ENCODE measurements around the gene PRTG. TPM values are rescaled to one million over a fixed set of nuclear protein-coding genes. Genes with fewer than 3 reads are reported as not detected.

Gene PRTG
- total and polyA plus RNA-seq, 9 of the 15 experiments (the other 6 are each of a cell fraction or from before 2014, with no cell fraction given), result under 0.01 to 0.14 (median 0.06) TPM; not detected in 1

- TF ChIP-seq, protein P1, sequence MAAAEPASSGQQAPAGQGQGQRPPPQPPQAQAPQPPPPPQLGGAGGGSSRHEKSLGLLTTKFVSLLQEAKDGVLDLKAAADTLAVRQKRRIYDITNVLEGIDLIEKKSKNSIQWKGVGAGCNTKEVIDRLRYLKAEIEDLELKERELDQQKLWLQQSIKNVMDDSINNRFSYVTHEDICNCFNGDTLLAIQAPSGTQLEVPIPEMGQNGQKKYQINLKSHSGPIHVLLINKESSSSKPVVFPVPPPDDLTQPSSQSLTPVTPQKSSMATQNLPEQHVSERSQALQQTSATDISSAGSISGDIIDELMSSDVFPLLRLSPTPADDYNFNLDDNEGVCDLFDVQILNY (CRISPR knock-in tag; IDR thresholded peaks at IDR 0.05), result no peak
- TF ChIP-seq, protein P2, sequence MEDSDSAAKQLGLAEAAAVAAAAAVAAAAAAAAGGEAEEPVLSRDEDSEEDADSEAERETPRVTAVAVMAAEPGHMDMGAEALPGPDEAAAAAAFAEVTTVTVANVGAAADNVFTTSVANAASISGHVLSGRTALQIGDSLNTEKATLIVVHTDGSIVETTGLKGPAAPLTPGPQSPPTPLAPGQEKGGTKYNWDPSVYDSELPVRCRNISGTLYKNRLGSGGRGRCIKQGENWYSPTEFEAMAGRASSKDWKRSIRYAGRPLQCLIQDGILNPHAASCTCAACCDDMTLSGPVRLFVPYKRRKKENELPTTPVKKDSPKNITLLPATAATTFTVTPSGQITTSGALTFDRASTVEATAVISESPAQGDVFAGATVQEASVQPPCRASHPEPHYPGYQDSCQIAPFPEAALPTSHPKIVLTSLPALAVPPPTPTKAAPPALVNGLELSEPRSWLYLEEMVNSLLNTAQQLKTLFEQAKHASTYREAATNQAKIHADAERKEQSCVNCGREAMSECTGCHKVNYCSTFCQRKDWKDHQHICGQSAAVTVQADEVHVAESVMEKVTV (CRISPR knock-in tag; IDR thresholded peaks at IDR 0.05), result no peak
- TF ChIP-seq ZNF766 (CRISPR knock-in tag; conservative IDR thresholded peaks at IDR 0.05) (no peak), TRIM25 (IDR thresholded peaks at IDR 0.05; ENCODE audit: borderline replicate concordance) (no peak), GTF2F1 (IDR thresholded peaks at IDR 0.05; ENCODE audit: low read depth, low read length) (no peak), KLF1 (tag; IDR thresholded peaks at IDR 0.05) (no peak), MEIS2 (IDR thresholded peaks at IDR 0.05; ENCODE audit: partially characterized antibody) (peak; percentile 83), ZNF239 (CRISPR knock-in tag; IDR thresholded peaks at IDR 0.05) (no peak), PKNOX1 (IDR thresholded peaks at IDR 0.05) (peak; percentile 60)
Observed at GRCh38 chr15:55784286-55784685, 41.3 kb upstream of the PRTG start (continued).

Data from K562 (cell line).